GM19324 (cell line): ENCODE results near the gene ZNF800.

Source experiments
- ATAC-seq: cut with Tn5 transposase; IDR thresholded peaks from one replicate; pipeline ENCODE4 v1.9.1; 2021; ENCODE audit warnings: mild to moderate bottlenecking, moderate library complexity; ENCODE audit not compliant: unreplicated experiment, low FRiP score

ZNF800 gene

DNA sequence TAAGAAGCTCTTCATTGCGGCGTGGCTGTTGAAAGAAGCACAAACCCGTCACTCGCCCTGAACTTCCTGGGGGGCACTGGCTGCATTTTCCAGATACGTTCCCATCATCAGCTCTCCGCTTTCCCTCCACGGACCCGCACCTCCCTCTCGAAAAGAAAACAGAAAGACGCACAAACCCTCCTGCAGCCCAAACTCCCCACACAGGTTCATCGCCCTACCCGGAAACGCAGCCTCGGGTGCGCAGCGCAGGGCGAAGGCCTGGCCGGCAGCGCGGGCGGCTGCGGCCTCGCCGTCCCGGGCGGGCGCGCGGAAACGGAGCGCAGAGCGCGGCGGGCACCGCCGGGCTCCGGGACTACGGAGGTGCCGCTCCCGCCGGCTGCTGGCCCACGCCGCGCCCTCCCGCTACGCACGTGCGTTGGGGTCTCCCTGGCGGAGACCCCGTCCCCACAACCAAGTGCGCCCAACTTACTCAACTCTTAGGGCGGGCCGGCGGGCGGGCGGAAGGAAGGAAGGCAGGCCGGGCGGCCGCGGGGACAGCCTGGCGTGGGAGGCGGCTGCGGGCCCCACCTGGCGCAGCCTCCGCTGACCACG lies 822 bp downstream of the ZNF800 start:
- peak; percentile 47 for ATAC-seq

GRCh38 chr7:127390817-127391590 lies 1.5 kb downstream of the ZNF800 start:
- no peak for ATAC-seq

- ATAC-seq, result no peak
Measured at GRCh38 chr7:127390186-127390816, 2.2 kb downstream of the ZNF800 start.

- ATAC-seq, result no peak
Measured at GRCh38 chr7:127389321-127389720, 3.2 kb downstream of the ZNF800 start.

- no peak for ATAC-seq
Measured at GRCh38 chr7:127387974-127388373, 4.5 kb downstream of the ZNF800 start.

GRCh38 chr7:127383123-127383835 lies 9.2 kb downstream of the ZNF800 start:
- no peak for ATAC-seq

- ATAC-seq, result no peak
Measured at GRCh38 chr7:127382301-127383085, 10.0 kb downstream of the ZNF800 start.

- ATAC-seq, result no peak
Measured at GRCh38 chr7:127380479-127380878, 12.0 kb downstream of the ZNF800 start.

- no peak for ATAC-seq
Measured at GRCh38 chr7:127379642-127380041, 12.9 kb downstream of the ZNF800 start.

DNA sequence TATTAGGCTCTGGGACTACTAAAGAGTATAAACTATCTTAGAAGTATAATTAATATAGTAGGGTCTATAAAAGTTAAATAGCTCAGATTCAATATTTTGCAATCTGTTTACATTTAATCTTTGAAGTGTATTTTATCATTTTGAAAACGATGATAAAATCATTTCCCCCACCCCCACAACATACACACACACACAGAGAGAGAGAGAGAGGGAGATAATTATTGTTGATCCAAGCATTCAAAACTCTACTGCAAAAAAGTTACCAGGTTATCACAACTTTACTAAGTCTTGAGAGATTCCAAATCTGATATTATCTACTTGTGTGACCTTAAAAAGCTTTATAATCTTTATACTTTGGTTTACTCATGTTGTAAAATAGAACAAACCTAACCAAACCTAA lies 14.0 kb downstream of the ZNF800 start:
- ATAC-seq, result no peak

DNA sequence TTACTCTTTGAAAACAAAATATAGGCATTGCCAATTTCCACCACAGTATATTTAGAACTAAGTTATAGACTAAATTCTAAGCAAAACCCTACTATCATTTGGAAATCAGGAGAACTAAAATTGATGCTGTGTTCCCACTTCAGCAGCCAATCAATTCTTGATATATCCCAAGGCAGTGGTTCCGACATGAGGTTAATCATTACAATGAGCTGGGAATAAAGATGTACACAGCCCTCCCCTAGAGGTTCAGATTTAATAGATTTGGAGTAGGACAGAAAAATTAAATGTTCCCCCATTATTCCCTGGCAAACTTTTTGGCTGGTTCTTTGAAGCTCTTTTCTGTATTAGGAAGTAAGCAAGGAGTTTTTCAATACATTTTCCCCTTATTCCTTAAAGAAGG lies 15.1 kb downstream of the ZNF800 start:
- ATAC-seq, result no peak

DNA sequence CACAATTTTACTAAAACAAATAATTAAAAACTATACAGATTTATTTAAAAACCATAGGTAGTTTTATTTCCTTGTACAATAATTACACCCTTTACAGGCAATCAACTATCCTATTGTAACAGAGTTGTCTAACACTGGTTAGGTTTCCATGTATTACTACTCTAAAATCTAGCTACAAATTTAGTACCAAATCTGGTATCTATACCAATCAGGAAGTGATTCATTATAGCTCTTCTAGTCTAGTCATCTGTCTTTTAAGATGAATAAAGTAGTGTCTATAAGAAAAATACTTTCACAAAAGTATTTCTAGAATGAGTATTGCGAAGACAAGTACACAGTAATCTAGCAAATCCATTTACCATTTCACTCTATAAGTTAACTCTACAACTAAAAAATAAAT lies 16.9 kb downstream of the ZNF800 start:
- no peak for ATAC-seq

DNA sequence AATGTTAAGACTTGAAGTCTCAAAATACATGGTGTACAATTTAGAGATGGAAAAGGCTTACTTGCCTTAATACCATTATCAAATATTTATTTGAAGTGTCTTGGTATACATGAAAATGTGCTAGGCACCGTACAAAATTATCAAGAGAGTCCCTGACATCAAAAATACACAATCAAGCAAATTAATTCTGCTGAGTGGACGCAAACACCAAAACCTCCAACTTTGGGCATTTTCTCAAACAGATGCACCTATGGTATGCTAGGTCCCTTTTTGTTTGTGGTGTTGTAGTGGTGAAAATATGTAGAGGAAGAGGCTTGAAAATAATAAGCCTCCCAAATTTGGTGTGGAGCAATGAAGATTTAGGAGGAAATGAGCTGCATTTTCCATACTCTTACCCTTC lies 24.8 kb downstream of the ZNF800 start:
- no peak for ATAC-seq

DNA sequence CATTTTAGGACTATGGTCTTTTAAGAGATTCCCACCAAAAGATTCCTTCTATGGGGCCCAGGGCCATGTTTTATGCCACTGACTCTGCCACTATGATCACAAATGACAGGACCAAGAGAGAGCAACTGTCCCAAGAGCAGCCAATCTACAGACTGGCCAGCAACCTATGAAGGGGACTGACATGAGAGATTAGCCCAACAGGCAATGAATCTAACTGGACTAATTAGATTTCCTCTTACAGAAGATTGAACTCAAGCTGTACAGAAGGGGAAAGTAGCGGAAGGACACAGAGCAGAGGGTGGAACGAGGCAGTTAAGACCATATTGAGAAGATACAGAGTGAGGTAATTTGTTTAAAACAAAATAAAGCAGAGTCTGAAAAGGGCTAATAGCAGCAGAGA lies 25.8 kb downstream of the ZNF800 start:
- ATAC-seq, result no peak

DNA sequence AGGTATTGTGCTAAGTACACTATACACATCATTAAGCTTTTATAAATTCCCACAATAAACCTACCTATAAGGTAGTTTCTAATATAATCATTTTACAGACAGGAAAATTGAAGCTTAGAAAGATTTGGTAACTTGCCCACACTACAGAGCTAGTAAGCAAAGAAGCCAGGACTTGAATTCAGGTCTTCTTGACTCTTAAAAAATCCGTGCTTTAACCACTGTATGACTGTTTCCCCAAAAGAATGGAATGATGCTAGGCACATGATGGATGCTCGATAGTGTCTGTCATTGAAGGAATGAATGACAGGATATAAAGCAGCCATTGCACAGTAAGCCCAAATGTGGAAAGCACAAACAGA lies 26.6 kb downstream of the ZNF800 start:
- ATAC-seq, result no peak

DNA sequence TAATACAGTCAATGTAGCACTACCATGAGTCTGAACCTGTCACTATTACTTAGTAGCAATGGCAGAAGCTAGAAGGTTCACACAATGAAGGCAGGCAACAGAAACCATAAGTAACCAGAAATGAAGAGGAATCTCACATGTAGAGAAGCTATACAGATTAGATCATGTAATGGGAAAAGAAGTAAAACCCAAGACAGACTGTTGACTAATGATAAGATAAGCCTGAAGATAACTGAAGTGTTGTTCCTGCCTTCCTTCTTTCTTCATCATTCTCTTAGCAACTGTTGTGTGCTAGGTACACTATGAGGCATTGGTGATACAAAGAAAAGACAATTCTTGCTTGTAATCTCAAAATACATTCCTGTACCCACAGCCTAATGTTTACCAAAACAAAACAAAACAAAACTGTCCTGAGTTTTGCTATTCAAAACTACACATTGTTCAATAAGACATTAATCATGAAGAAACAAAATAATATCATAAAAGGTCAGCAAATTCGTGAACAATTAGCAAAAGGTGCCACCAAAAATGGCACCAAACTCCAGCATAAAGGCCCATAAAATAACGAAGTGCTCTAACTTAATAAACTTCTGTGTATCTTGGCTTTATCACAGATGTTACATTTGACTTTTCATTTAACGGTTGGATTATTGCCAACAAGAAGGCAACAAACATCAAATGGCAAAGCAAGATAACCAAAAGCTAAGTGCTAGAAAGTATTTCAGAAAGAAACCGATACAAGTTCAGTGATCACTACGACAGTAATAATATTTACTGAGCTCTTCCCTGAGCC lies 27.1 kb downstream of the ZNF800 start:
- no peak for ATAC-seq

DNA sequence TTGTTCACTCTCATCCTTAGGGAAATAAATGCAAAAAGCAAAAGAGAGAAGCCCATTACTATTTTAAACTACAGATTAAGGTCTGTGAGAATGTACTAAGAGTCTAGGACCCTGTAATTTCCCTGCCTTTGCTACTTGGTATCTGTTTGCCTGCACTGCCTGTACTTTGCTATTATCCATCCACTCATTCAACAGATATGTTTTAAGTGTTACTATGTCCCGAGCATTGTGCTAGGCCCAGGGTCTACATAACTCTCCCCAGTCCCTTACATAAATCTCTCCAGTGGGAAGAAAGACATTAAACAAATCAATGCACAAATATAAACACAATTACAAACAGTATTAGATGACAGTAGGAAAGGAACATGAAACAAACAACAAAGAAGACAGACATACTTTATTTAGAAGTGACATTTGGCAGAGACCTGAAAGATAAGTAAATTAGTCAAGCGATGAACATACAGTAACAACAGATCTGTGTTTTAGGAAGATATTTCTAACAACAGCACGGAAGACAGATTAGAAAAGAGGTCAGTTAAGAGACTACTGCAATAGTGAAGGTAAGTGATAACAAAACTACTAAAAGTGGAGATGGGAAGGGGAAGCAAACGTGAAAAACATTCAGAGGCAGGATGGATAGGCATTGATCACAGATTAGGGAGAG lies 30.0 kb downstream of the ZNF800 start:
- ATAC-seq, result no peak

DNA sequence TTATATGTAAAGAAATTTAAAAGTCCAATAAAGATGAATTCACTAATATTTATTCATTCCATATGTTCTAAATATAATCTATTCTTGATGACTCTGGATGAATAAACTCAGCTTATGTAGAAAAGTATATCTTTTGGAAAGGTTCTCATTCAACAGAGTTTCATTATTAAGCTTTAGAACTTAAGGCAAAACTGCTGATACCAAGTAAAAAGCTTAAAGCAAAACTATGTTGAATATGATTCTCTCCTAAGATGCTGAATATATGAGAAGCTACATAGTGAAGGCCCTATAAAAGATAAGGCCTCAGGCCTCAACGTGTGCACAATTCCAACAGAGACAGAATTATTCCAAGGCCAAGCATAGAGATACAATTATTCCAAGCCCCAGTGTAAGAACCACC lies 30.8 kb downstream of the ZNF800 start:
- no peak for ATAC-seq

- no peak for ATAC-seq
Measured at GRCh38 chr7:127359011-127359410, 33.5 kb downstream of the ZNF800 start.
